ENCODE measurements around the gene NAB2. TPM values are rescaled to one million over a fixed set of nuclear protein-coding genes. Genes with fewer than 3 reads are reported as not detected.
"Not testable (repeated sequence)": the region's sequence is repeated elsewhere in the genome, so short reads cannot be mapped to it uniquely, and the experiment has no call there.

The NAB2 gene
- total RNA-seq, 1 donor from 2014 or later = 34.4 TPM

DNA sequence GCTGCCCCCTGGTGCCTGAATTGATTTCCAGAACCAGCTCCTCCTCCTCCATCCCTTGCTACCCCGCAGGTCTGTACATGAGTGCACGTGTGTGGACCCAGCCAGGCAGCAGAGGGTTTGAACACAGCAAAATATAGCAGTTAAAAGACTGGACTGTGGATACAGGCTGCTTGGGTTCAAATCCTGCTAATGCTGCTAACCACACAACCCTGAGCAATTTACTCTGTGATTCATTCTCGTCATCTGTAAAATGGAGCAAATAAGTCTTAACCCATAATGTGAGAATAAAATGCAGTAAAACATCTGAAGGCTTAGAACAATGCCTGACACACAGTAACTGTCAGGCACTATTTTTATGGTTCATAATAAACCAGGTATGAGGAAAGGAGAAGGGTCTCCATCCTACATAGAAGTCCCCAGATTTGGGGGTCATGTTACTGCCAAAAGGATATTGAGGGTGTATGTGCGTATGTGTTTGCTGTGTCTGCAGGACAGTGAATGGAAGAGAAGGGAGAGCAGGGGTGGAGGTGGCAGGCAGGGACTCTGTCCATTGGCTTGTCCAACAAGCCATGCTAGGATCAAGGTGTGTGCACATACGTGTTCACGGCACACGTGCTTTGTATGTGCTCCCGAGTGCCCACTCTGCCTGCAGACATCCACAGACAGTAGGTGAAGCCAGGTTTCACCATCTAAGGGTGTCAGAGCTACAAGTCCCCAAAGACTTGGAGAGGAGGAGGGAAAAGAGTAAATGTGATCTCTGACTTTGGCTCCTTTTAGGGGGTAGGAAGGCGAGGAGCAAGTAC lies 23.8 kb downstream of the NAB2 start:
- no peaks in the 10 kb centered on the region for H3K27me3 ChIP-seq
- H3K4me1 ChIP-seq = peaks cover 33% of the 10 kb centered on the region
- H3K9me3 ChIP-seq = no peaks in the 10 kb centered on the region
- TF ChIP-seq POLR2A (IDR thresholded peaks at IDR 0.05) (no peak), POLR2AphosphoS5 (IDR thresholded peaks at IDR 0.05; ENCODE audit: insufficient read depth in 1 of 2, low read depth in 1 of 2) (no peak)
- TF ChIP-seq, protein P1, sequence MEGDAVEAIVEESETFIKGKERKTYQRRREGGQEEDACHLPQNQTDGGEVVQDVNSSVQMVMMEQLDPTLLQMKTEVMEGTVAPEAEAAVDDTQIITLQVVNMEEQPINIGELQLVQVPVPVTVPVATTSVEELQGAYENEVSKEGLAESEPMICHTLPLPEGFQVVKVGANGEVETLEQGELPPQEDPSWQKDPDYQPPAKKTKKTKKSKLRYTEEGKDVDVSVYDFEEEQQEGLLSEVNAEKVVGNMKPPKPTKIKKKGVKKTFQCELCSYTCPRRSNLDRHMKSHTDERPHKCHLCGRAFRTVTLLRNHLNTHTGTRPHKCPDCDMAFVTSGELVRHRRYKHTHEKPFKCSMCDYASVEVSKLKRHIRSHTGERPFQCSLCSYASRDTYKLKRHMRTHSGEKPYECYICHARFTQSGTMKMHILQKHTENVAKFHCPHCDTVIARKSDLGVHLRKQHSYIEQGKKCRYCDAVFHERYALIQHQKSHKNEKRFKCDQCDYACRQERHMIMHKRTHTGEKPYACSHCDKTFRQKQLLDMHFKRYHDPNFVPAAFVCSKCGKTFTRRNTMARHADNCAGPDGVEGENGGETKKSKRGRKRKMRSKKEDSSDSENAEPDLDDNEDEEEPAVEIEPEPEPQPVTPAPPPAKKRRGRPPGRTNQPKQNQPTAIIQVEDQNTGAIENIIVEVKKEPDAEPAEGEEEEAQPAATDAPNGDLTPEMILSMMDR (IDR thresholded peaks at IDR 0.05) = no peak
- peak overlapping the region; percentile 61 to 90 for H3K4me3 ChIP-seq
- H3K36me3 ChIP-seq = peaks cover 0 to 7% of the 10 kb centered on the region in 2 donors
- intact Hi-C loops (cut with DNase I) = loop anchor here (2.0 kb wide), 1 partner anchor 44 kb away; no protein-coding TSS in a partner anchor
- peak in 1 of 2 donors; percentile 87 for DNase-seq (ENCODE audit: extremely low spot score in 2 of 2)
- H3K27ac ChIP-seq = peak overlapping the region; percentile 100

DNA sequence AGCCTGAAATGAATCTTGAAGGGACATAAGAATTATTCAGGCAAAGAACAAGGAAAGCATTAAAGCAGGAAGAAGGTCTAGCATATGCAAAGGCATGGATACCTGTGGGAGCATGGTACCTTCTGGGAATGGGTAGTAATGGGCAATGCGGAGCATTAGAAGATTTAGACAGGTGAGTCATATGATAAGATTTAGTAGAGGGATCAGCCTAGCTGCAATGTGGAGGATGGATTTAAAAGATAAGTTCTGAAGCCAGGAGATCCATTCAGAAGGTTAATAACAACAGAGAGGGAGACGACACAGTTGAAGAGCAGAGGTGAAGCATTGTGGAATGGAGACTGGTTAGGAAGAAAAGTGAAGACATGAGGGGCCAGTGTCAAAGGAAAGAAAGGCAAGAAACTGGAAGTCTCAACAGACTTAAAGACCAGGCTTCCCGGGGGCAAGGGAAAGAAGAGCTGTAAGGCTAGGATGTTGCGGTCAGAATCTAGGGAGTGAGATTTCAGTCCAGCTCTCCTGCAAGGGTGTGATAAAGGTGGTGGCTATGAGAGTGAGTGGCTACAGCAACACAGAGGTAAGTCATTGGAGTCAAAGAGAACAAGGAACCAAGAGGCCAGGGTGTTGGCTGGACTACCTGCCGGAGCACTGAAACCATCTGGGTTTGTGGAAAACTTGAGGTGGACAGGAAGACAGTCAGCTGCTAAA lies 27.8 kb downstream of the NAB2 start:
- H3K27ac ChIP-seq = no peak overlapping the region
- H3K4me3 ChIP-seq = no peak overlapping the region
- intact Hi-C loops (cut with DNase I) = no loop called here
- TF ChIP-seq POLR2AphosphoS5 (IDR thresholded peaks at IDR 0.05; ENCODE audit: insufficient read depth in 1 of 2, low read depth in 1 of 2) = no peak
- TF ChIP-seq POLR2A (IDR thresholded peaks at IDR 0.05) = no peak
- TF ChIP-seq, protein P1 (IDR thresholded peaks at IDR 0.05) = no peak
- H3K36me3 ChIP-seq = no peaks in the 10 kb centered on the region
- no peaks in the 10 kb centered on the region for H3K9me3 ChIP-seq
- H3K4me1 ChIP-seq = peaks cover 9% of the 10 kb centered on the region
- peak in 1 of 2 donors; percentile 80 for DNase-seq (ENCODE audit: extremely low spot score in 2 of 2)
- no peaks in the 10 kb centered on the region for H3K27me3 ChIP-seq

DNA sequence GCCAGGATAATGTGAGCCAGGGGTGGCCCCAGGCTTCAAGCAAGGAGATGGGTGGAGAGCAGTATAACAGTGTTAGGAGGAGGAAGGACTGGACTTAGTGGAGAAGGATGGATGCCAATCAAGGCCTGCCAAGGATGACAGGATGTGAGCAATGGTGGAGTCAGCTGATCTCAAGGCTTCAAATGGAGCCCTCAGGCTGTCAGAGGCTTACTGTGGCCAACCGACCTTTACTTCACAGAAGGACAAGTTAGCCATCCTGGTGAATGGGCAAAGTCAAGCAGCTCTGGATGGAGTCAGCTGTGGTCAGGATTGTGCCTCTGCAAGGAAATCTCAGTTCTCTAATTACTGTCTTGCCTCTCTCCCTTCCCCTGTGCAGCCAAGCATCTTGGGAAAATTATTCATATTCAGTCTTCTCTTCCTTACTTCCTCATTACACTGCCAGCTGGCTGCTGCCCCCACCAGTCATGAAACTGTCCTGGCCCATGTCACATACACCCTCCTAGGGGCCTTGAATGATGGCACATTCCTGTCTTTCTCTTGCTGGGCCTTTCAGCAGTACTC lies 29.9 kb downstream of the NAB2 start:
- H3K27me3 ChIP-seq = no peaks in the 10 kb centered on the region
- H3K27ac ChIP-seq = no peak overlapping the region
- H3K9me3 ChIP-seq = no peaks in the 10 kb centered on the region
- intact Hi-C loops (cut with DNase I) = loop anchor here (2.0 kb wide), 1 partner anchor 52 kb away; no protein-coding TSS in a partner anchor
- no peaks in the 10 kb centered on the region for H3K36me3 ChIP-seq
- H3K4me1 ChIP-seq = no peaks in the 10 kb centered on the region
- TF ChIP-seq, protein P1 (IDR thresholded peaks at IDR 0.05) = no peak
- no peak for TF ChIP-seq POLR2A (IDR thresholded peaks at IDR 0.05)
- TF ChIP-seq POLR2AphosphoS5 (IDR thresholded peaks at IDR 0.05; ENCODE audit: insufficient read depth in 1 of 2, low read depth in 1 of 2) = no peak
- peak in 1 of 2 donors; percentile 65 for DNase-seq (ENCODE audit: extremely low spot score in 2 of 2)
- H3K4me3 ChIP-seq = no peak overlapping the region

DNA sequence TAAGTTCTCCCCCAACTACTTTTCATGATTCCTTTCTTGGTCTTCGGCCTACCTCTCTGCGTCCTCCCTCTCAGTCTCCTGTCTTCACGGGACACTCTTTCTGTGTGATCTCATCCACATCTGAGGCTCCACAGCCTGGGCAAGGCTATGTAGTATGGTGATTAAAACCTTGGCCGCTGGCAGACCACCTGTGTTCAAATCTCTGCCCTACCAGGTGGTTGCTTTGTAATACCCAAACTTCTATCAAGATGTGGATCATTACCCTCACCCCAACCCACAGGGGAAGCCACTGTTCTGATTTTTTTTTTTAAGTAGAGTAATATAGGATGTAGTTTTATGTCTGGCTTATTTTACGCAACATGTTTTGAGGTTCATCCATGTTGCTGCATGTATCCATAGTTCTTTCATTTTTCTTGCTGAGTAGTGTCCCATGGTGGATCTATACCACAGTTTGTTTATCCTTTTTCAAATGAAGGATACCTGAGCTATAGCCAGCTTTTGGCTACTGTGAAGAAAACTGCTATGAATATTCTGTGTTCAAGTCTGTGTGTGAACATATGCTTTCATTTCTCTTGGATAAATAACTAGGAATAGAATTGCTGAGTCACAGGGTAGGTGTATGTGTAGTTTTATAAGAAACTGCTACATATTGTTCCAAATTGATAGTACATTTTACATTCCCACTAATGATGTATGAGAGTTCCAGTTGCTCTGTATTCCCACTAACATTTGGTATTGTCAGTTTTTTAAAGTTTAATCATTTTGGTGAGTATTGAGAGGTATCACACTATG lies 30.6 kb downstream of the NAB2 start:
- TF ChIP-seq POLR2AphosphoS5 (IDR thresholded peaks at IDR 0.05; ENCODE audit: insufficient read depth in 1 of 2, low read depth in 1 of 2) (no peak), POLR2A (IDR thresholded peaks at IDR 0.05) (no peak)
- TF ChIP-seq, protein P1 (IDR thresholded peaks at IDR 0.05) = no peak
- no peaks in the 10 kb centered on the region for H3K9me3 ChIP-seq
- no peaks in the 10 kb centered on the region for H3K27me3 ChIP-seq
- H3K27ac ChIP-seq = no peak overlapping the region
- DNase-seq (ENCODE audit: extremely low spot score in 2 of 2) = peak in 1 of 2 donors; percentile 60
- no peak overlapping the region for H3K4me3 ChIP-seq
- intact Hi-C loops (cut with DNase I) = loop anchor here (2.0 kb wide), 1 partner anchor 53 kb away; no protein-coding TSS in a partner anchor
- no peaks in the 10 kb centered on the region for H3K4me1 ChIP-seq
- H3K36me3 ChIP-seq = no peaks in the 10 kb centered on the region

DNA sequence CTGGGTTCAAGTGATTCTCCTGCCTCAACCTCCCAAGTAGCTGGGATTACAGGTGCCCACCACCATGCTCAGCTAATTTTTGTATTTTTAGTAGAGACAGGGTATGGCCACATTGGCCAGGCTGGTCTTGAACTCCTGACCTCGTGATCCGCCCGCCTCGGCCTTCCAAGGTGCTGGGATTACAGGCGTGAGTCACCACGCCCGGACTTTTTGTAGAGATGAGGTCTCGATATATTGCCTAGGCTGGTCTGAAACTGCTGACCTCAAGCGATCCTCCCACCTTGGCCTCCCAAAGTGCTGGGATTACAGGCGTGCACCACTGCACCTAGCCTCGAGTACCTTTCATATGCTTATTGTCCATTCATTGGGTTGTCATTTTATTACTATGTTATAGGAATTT lies 31.8 kb downstream of the NAB2 start:
- H3K27me3 ChIP-seq; H3K27ac ChIP-seq; H3K4me1 ChIP-seq; H3K4me3 ChIP-seq; intact Hi-C loops (cut with DNase I); DNase-seq (ENCODE audit: extremely low spot score in 2 of 2); H3K9me3 ChIP-seq; H3K36me3 ChIP-seq: not testable (repeated sequence)

Data from vagina (tissue), 2 donors.